HG03139 (cell line): ENCODE results near the gene GJA5.

Experiments
- ATAC-seq: cut with Tn5 transposase; IDR thresholded peaks from one replicate; pipeline ENCODE4 v1.9.1; 2021; ENCODE audit not compliant: unreplicated experiment

Gene GJA5

GRCh38 chr1:147760481-147761260 is at the start of gene GJA5:
TSS of gene GJA5 (minus strand) at chr1:147760602. CDS start at chr1:147759238, 1,364 bp downstream.
- ATAC-seq, result no peak

DNA sequence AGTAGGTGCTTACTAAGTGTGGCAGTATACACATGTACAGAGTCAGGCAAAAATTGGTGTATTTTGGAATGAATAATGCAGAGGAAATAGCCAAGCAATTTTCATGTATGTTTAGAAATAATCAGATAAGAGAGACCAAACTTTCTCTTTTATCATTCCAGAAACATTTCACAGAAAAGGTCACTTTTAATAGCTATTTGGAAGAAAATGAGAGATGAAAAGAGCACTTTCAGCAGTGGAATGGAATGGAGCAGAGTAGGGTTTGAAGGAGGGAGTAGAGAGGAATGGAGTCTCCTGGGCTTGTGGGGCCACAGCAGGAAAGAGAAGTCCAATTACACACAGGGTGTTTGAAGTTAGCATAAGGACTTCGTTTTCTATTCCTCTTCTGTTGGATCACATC is 48.8 kb upstream of the GJA5 start:
- ATAC-seq, result no peak

DNA sequence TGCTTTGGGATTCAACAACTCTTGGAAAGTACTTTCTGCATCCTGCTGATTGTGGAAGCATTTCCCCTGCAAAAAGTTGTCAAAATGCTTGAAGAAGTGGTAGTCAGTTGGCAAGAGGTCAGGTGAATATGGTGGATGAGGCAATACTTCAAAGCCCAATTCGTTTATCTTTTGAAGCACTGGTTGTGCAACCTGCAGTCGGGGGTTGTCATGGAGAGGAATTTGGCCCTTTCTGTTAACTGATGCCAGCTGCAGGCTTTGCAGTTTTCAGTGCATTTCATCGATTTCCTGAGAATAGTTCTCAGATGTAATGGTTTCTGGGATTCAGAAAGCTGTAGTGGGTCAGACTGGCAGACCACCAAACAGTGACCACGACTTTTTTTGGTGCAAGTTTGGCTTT is 47.6 kb upstream of the GJA5 start:
- no peak for ATAC-seq

DNA sequence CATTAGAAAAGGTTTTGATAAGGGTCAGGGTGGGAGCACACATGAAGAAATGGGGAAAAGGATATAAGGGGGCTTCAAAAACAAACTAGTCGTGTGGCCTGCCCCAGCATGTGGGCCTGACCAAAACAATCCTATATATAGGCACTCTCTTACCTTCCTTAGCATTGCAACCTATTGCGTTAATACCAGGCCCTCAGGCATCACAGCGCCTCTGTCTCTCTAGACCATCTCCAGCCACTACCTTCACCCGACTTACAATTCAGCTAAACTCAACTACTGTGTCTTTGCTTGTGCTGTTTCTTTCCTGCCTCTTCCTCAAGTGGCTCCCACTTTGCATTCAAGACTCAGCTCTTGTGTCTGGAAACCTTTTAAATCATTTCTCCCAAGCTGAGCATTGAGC is 47.0 kb upstream of the GJA5 start:
- ATAC-seq, result no peak

DNA sequence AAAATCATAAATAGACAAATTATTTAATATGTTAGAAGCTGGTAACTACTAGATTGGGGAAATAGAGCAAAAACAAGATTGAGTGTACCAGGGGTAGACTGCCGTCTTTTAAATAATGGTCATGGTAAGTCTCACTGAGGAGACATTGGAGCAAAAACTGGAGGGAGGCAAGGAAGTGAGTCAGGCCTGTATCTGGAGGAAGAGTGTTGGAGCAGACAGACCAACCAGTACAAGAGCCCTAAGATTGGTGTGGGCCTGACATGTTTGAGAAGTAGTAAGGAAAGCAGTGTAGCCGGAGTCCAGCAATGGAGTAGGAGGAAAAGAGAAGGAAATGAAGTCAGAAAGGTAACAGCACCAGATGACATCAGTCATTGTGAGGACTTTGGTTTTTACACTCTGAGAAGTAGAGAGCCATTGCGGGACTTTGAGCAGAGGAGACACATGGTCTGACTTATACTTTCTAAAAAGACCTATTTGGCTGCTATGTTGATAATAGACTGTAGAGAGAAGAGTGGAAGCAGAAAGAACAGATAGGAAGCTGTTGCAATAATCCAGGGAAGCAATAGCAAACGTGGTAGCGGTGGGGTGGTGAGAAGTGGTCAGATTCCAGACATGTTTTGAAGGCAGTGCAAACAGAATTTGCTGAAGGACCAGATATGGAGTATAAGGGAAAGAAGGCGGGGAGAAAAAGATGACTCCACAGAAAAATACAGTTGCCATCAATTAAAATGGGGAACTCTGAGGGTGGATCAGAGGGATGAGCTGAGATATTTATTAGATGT is 44.7 kb upstream of the GJA5 start:
- ATAC-seq, result no peak

- ATAC-seq, result no peak
Observed at GRCh38 chr1:147800804-147801203, 40.4 kb upstream of the GJA5 start.

- ATAC-seq, result no peak
Observed at GRCh38 chr1:147798731-147799130, 38.3 kb upstream of the GJA5 start.

DNA sequence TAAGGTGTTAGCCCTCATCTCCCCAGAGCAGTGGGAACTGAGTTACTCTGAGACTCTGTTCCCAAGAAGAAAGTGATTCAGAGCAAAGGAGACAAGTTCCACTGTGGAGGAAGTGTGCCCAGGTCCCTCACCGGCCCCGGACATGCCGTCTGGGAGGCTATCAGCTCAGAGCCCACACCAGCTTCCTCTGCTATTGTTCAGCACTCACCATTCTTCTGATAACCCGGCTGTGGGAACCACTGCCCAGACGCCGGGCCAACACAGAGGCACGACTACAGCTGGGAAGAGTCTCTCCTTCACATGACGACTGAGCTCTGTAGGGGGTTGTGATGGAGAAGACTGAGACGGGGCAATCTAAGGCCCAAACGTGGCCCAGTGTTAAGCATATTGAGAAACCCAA is 34.2 kb upstream of the GJA5 start:
- no peak for ATAC-seq

- no peak for ATAC-seq
Observed at GRCh38 chr1:147791876-147792275, 31.5 kb upstream of the GJA5 start.

GRCh38 chr1:147787765-147788164 is 27.4 kb upstream of the GJA5 start:
- no peak for ATAC-seq

DNA sequence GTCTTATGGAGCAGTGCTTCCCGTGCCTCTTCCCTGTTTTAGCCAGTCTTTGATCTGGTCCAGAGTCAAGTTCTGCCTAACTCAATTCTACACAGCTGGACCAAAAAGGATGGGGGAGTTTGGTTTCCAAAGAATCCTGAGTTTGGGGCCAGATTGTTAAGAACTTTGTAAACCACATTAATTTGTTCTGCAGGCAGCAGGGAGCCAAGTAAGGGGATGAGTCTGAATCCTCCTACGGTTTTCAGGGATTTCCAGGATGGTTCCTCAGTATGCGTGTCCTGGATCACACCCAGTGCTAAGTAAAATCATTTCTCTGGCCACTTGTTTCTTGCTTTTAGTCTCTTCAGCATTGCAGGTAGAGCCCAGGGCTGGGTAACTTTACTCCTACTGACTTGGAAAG is 26.1 kb upstream of the GJA5 start:
- ATAC-seq, result no peak

- ATAC-seq, result no peak
Observed at GRCh38 chr1:147785794-147786506, 25.5 kb upstream of the GJA5 start.

GRCh38 chr1:147784941-147785340 is 24.5 kb upstream of the GJA5 start:
- no peak for ATAC-seq

DNA sequence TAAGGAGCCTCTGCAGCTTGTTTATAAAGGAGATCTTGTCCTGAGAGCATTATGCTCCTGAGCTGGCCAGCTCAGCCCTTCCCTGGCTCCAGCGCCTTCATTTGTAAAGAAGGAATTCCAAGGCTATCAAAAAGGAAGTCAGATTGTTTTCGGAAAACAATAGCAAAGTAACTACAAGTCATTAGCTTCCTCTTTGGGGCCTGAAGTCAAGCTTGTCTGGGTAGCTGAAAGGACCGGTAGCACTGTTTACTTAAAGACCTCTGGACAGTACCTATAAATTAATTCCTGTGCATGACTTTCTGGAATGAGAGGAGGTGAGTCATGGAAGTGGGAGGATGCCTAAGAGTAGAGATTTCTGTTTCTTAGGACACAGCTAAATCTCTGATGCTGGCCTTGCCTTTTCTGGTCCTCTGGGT is 20.7 kb upstream of the GJA5 start:
- ATAC-seq, result no peak

DNA sequence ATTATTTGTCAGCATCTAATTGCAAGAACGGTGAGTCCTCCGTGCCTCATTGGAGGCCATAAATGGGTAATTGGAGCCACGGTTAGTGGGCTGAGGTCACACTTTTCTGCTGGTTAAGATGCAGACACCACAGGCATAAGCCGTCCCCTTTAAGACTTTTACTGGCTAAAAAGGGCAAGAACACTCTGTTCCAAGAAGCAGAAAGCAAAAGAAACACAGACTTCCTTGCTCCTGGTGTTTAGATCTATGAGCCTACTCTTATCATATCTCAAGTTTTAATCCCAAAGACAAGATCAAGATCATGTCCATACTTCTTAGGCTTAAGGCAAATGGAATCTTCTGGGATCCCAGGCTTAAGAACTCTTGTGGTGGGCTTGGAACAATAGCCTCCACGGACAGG is 17.3 kb upstream of the GJA5 start:
- no peak for ATAC-seq

DNA sequence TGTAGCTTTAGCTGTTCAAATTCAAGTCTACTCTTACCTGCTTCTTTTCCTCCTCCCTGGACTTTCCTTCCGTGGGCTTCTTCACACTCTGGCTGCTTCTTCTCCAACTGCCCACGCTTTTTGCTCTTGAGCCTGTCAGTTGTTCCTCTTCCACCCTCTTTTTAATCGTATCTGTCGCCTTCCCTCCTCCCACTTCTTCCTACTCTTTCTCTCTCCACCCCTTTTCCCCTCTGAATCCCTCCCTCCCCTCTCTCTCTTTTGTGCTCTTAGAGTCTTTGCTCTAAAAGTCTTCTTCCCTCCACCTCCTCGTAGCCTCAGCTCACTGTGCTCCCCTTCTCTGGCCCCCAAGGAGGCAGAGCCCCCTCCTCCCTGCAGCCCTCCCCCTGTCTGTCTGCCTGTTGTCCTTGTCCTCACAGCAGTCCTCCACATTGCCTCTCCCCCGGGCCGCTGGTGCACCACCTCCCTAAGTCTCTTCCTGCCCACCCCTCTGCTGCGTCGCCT is 12.9 kb upstream of the GJA5 start:
- ATAC-seq, result no peak

DNA sequence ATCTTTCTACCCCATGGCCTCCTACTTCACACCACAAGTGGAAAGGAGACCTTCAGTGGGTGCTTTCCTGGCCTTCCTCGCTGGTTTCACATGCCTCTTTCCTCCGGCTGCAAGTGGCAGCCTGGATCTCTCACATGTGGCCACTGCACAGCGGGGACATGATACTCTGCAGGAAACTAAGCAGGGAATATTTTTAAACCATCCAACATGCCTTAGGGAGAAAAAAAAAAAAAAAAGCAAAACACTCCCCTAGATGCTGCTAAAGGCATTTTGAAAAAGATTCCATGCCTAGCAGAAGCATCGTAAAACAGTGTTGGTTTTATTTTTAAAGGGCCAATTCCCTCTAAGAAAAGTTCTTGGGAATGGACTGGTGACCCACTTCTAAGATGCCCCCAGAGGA is 12.2 kb upstream of the GJA5 start:
- ATAC-seq, result no peak

DNA sequence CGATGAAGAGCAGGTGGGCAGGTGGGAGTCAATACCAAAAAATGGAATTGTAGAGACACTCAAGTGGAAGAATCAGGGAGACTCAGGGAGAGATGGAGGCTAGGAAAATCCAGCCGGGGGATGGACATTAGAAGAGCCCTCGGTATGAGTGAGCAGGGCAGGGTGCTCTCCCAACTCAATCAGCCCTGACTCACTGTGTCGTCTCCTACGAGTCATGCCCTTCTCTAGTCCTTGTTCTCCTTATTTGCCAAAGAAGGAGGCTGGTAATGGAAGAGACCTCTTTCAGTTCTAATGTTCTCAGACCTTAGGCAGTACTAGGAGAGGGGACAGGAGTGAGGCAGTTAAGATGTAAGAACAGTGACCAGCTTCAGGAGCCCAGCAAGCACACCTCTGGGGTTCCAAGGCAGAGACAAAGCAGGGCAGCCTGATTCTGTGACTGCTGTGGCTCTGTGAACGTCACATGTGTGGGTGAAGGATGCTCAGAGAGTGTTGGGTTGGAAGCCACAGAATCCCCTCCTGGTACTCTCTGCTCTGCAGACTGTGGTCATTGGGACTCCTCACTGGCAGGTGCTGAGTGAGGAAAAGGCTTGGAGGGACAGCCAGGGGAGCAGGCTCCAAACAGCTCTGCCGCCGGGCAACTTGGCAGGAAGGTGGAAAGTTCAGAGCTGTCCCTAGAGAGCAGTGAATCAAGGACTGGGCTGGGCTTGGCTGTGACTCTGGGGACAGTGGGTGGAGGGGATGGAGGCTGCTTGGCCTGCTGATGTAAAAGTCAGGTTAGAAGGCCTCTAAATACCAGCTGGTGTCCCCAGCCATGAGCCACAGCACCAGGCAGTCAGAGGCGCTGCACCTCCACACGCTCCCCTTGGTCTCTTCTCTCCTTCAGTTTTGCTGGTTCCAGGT is 11.1 kb upstream of the GJA5 start:
- ATAC-seq, result no peak

DNA sequence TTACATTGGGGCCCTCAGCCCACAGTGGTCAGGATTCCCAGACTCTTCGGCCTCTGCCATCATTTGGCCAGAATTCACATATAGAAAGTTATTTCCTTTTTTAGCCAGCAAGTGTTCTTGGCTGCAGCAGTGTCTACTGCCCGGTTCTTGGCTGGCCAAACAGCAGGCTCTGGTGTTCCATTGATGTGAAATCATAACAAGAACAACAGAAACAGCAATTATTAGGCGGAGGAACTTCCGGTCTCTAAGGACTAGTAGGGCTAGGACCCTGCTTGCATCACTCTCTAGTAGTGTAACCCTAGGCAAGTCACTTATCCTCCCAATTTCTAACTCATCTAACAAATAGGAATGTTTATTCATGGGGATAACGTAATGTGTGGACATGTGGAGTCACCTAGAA is 8.7 kb upstream of the GJA5 start:
- ATAC-seq, result no peak

GRCh38 chr1:147768582-147768981 is 8.2 kb upstream of the GJA5 start:
- ATAC-seq, result no peak

DNA sequence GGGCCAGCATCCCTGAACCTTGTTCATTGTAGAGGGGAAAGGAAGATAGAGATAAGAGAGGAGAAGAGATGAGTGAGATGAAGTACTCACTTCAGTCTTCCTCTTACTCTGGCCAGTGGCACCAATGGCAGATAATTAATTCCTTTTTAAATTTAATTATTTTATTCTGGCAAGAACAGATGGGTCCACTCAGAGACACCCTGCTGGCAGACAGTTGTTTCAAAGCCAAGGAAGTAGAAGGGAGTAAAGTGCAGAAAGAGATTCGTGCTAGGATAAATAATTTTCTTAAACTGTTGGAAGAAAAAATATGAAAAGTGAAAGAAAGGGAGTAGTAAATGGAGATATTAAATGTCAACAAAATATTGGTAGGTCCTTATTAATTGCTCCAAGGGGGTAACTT is 7.7 kb upstream of the GJA5 start:
- ATAC-seq, result no peak
